Endothelial cell of umbilical vein (primary cell): ENCODE results near the gene CYP1B1. TPM values are rescaled to one million over a fixed set of nuclear protein-coding genes. Genes with fewer than 3 reads are reported as not detected.

Source experiments
- BruUV-seq: library from RNA; stranded (reverse); fragments of 400-500 nt; replicated peaks from 2 replicates; lab custom pipeline; 2021; lab: Mats Ljungman, UMichigan
- CTCF ChIA-PET: fragments of 300-600, 350-600 bp; sonication (Branson Sonifier 250); formaldehyde crosslinking; loops from one replicate; lab custom pipeline; 2021; ENCODE audit warnings: antibody characterized with exemption, inconsistent platforms; lab: Charles Lee
- POLR2A ChIA-PET: fragments of 300-600, 350-600 bp; sonication (Branson Sonifier 250); formaldehyde crosslinking; loops from one replicate; lab custom pipeline; 2021; ENCODE audit warnings: antibody characterized with exemption, inconsistent platforms; lab: Charles Lee
- DNase-seq: peaks from one replicate; pipeline ENCODE4 v3.0.0-alpha.2; 2011; ENCODE audit warnings: low read depth, low spot score
- FAIRE-seq: peaks from 2 replicates; lab custom pipeline; 2011; peaks lifted over from hg19 to GRCh38; lab: Jason Lieb, UNC
- H2AFZ ChIP-seq: 2 replicates; pipeline ENCODE4 v1.6.0; 2012; ENCODE audit warnings: low read depth, low read length, control low read depth, inconsistent platforms
- H3K27ac ChIP-seq: 2 replicates; pipeline ENCODE4 v1.5.1; 2011; ENCODE audit warnings: low read depth, mild to moderate bottlenecking, control low read depth, low read length, moderate library complexity; ENCODE audit not compliant: insufficient read depth
- H3K27me3 ChIP-seq, 2 experiments: 2 replicates each; pipeline versions ENCODE4 v1.6.0 to v1.6.1; 2011; ENCODE audit warnings: low read length in 2 of 2, mixed read lengths in 1 of 2; ENCODE audit not compliant: control insufficient read depth in 2 of 2, insufficient read depth in 2 of 2
- H3K36me3 ChIP-seq, 2 experiments: 2 replicates in 1 of 2; 3 replicates in 1 of 2; pipeline ENCODE4 v1.5.1; 2011; ENCODE audit warnings: low read length in 2 of 2, mild to moderate bottlenecking in 1 of 2, moderate library complexity in 1 of 2; ENCODE audit not compliant: control insufficient read depth in 2 of 2, insufficient read depth in 2 of 2; ENCODE audit errors: extremely low read depth in 1 of 2
- H3K4me1 ChIP-seq: 3 replicates; pipeline ENCODE4 v1.5.1; 2011; ENCODE audit warnings: mild to moderate bottlenecking, low read length; ENCODE audit not compliant: control insufficient read depth, insufficient read depth; ENCODE audit errors: extremely low read depth
- H3K4me2 ChIP-seq: 2 replicates; pipeline ENCODE4 v1.6.1; 2011; ENCODE audit warnings: low read length, control low read depth, mixed read lengths; ENCODE audit not compliant: insufficient read depth
- H3K4me3 ChIP-seq, 3 experiments: fragments of 200-600 bp in 1 of 3; sonication (generic), shearing (Covaris generic) in 1 of 3; replicated peaks in 1 of 3; 2 replicates each; pipeline ENCODE4 v1.5.1; 2011 to 2016; ENCODE audit warnings: control low read depth in 3 of 3, low read length in 3 of 3, mild to moderate bottlenecking in 2 of 3, inconsistent platforms in 1 of 3, low read depth in 1 of 3, moderate library complexity in 1 of 3; ENCODE audit not compliant: insufficient read depth in 1 of 3
- H3K79me2 ChIP-seq: 2 replicates; pipeline ENCODE4 v1.6.0; 2012; ENCODE audit warnings: low read length, inconsistent platforms; ENCODE audit not compliant: control insufficient read depth, insufficient read depth
- H3K9ac ChIP-seq: replicated peaks from 2 replicates; pipeline ENCODE3; 2011; ENCODE audit warnings: low read length, control low read depth; ENCODE audit not compliant: insufficient read depth; ENCODE audit errors: extremely low read depth
- H3K9me1 ChIP-seq: replicated peaks from 3 replicates; pipeline ENCODE4 v1.6.0; 2011; ENCODE audit warnings: mild to moderate bottlenecking, low read length; ENCODE audit not compliant: control insufficient read depth, insufficient read depth; ENCODE audit errors: extremely low read depth
- H3K9me3 ChIP-seq: replicated peaks from 2 replicates; pipeline ENCODE4 v1.5.1; 2012; ENCODE audit warnings: low read length, inconsistent platforms; ENCODE audit not compliant: control insufficient read depth, insufficient read depth
- H4K20me1 ChIP-seq: replicated peaks from 2 replicates; pipeline ENCODE3; 2011; ENCODE audit warnings: mild to moderate bottlenecking, low read length; ENCODE audit not compliant: control insufficient read depth, insufficient read depth; ENCODE audit errors: extremely low read depth
- POLR2AphosphoS5 ChIP-seq: IDR thresholded peaks from 2 replicates; pipeline ENCODE4 v1.6.1; 2012; ENCODE audit warnings: low read depth, mild to moderate bottlenecking, control low read depth, low read length, moderate library complexity; ENCODE audit not compliant: insufficient read depth
- dilution Hi-C: fragments of 300-500 bp; cut with MboI; formaldehyde crosslinking; loops from one replicate; pipeline ENCODE4 v1.15.0; 2019; ENCODE audit warnings: low sequenced_read_pairs; ENCODE audit not compliant: extremely low pct_ligation_motif_present
- intact Hi-C: fragments of 100-400 bp; cut with micrococcal nuclease; formaldehyde crosslinking; loops from one replicate; pipeline ENCODE4 v1.10.0; 2022
- polyA plus RNA-seq, 4 experiments: library from polyadenylated mRNA; depleted of rRNA in 3 of 4; stranded (reverse) in 3 of 4; unstranded in 1 of 4; fragments of >200 nt; gene quantifications; 2 replicates each; pipeline versions ENCODE4 v1.2.1 to v1.2.3, GENCODE V29; 2011 to 2012; ENCODE audit warnings: missing spikeins in 1 of 4
- total RNA-seq: library from RNA; stranded (reverse); gene quantifications from 2 replicates; pipeline ENCODE4 v1.2.3, GENCODE V29; 2021
- TF ChIP-seq, protein P1 (sequence below), 2 donors: IDR thresholded peaks; 1 replicate in 1 of 2; 2 replicates in 1 of 2; pipeline ENCODE4 v1.5.1; 2011; ENCODE audit warnings: low read length in 2 of 2, mild to moderate bottlenecking in 2 of 2, moderate library complexity in 2 of 2, control low read depth in 1 of 2, inconsistent platforms in 1 of 2, low read depth in 1 of 2; ENCODE audit not compliant: insufficient read depth in 1 of 2; ENCODE audit errors: extremely low read depth in 1 of 2

CYP1B1 gene
- total and polyA plus RNA-seq, 2 donors (not counting 3 experiments of a cell fraction or from before 2014, with no cell fraction given) = 0.01 TPM; not detected in 1

- Histone ChIP-seq H3K4me3 (no peak overlapping the region), H3K4me2 (no peak overlapping the region), H3K27ac (no peak overlapping the region), H2AFZ (no peak overlapping the region), H3K9me3 (no peaks in the 10 kb centered on the region), H3K4me1 (no peaks in the 10 kb centered on the region), H3K9ac (no peak overlapping the region), H3K36me3 (no peaks in the 10 kb centered on the region), H3K79me2 (no peaks in the 10 kb centered on the region), H4K20me1 (no peaks in the 10 kb centered on the region), H3K27me3 (peaks cover 0 to 10% of the 10 kb centered on the region in 2 experiments), H3K9me1 (no peaks in the 10 kb centered on the region)
- dilution Hi-C loops (no loop called here), intact Hi-C loops (loop anchor here (1.0 kb wide), 4 partner anchors 31 to 719 kb away; no protein-coding TSS in a partner anchor)
- FAIRE-seq (peak; percentile 67), DNase-seq (peak; percentile 73)
- POLR2A ChIA-PET = no interaction called here
- TF ChIP-seq, protein P1, sequence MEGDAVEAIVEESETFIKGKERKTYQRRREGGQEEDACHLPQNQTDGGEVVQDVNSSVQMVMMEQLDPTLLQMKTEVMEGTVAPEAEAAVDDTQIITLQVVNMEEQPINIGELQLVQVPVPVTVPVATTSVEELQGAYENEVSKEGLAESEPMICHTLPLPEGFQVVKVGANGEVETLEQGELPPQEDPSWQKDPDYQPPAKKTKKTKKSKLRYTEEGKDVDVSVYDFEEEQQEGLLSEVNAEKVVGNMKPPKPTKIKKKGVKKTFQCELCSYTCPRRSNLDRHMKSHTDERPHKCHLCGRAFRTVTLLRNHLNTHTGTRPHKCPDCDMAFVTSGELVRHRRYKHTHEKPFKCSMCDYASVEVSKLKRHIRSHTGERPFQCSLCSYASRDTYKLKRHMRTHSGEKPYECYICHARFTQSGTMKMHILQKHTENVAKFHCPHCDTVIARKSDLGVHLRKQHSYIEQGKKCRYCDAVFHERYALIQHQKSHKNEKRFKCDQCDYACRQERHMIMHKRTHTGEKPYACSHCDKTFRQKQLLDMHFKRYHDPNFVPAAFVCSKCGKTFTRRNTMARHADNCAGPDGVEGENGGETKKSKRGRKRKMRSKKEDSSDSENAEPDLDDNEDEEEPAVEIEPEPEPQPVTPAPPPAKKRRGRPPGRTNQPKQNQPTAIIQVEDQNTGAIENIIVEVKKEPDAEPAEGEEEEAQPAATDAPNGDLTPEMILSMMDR (IDR thresholded peaks at IDR 0.05; ENCODE audit: extremely low read depth in 1 of 2, insufficient read depth in 1 of 2, low read depth in 1 of 2, low read length in 2 of 2) = peak; percentile 91 to 98
- no peak for TF ChIP-seq POLR2AphosphoS5
- BruUV-seq = no TSS peak
- CTCF ChIA-PET = interaction anchor here (0.7 to 1.6 kb wide), 29 partner anchors 9 to 946 kb away, joined by 3 to 13 read pairs (median 4); no protein-coding TSS in a partner anchor
These were observed 39.5 kb upstream of the CYP1B1 start for GRCh38 chr2:38115216-38116032.
